ENCODE measurements around the gene PTGER3. TPM values are rescaled to one million over a fixed set of nuclear protein-coding genes. Genes with fewer than 3 reads are reported as not detected.
A peak's percentile ranks its signal among the peaks of the same experiment; 100 is the strongest.

Gene PTGER3
- total RNA-seq = not detected

DNA sequence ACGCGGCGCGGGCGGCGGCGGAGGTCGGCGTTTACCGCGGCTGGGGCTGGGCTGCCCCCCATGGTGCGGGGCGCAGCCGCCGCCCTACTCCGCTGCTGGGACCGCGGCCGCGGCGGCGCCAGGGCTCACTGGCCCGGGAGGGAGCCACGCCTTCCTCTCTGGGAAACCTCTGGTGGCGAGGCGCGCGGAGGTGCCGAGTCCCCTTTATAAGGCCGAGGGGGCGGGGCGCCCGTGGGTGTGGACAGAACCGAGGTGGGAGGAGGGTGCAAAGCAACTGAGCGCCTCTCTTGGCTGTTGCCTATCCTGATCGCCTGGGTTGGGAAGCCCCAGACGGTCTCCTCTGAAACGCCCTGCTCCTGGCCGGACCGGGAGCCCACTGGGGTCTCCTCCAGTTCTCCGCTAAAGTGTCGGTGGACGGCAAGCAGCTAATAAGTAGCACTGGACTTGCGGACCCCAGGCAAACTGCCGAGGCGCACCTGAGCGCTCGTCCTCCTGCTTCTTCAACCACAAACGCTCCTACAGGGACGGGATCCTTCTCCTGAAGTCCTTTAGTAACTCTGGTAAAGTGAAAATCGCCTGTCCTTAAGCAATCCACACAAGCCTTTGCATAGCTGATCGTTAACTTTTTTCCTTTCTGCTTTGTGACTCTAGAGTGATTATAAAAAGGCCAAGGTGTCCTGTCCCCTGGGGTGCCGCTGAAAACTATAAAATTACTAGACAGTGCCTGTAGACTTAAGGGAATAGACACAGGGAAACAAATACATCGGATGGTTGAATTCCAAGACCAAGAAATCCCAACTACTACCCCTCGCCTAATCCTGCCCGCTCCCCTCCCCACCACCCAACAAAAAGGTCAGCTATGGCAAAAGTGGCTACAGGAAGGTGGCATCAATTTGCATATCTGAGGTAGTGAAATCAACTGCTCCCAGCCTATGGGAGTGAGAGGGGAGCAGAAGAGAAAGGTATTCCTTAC is at the start of gene PTGER3:
Gene PTGER3 (minus strand): TSS at position 182 of the 973 bp plus-strand sequence. CDS start 239 bp downstream, outside the sequence.
- Mint-ChIP-seq H3K27me3 (peaks cover 50% of the 10 kb centered on the region), H3K9me3 (no peaks in the 10 kb centered on the region), H3K4me3 (peak within 1 kb of the TSS; percentile 66), H3K27ac (no peak within 1 kb of the TSS), H3K4me1 (peaks cover 16% of the 10 kb centered on the region), H3K36me3 (no peaks in the 10 kb centered on the region)
- DNase-seq = peak; percentile 54

DNA sequence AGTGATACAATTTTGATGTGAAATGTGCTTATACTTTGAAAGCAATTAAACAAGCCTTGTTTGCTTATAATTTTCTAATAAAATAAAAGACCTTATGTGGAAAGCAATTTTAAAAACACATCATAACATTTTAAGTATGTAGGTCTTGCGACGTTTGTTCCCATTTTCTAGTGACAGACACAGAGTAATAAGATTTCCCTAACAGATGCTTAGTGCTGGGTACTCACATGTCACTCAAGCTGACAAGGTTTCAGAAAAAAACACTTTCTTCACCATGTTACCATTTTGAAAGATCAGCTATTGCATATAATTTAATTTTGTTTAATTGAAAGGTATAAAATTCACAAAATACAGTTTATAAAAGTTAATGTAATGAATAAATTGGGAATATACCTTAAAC is 47.3 kb upstream of the PTGER3 start:
- peaks cover 11% of the 10 kb centered on the region for H3K27me3 Mint-ChIP-seq
- H3K36me3 Mint-ChIP-seq = no peaks in the 10 kb centered on the region
- H3K4me3 Mint-ChIP-seq = no peak overlapping the region
- H3K27ac Mint-ChIP-seq = no peak overlapping the region
- no peaks in the 10 kb centered on the region for H3K9me3 Mint-ChIP-seq
- no peak for DNase-seq
- H3K4me1 Mint-ChIP-seq = no peaks in the 10 kb centered on the region

DNA sequence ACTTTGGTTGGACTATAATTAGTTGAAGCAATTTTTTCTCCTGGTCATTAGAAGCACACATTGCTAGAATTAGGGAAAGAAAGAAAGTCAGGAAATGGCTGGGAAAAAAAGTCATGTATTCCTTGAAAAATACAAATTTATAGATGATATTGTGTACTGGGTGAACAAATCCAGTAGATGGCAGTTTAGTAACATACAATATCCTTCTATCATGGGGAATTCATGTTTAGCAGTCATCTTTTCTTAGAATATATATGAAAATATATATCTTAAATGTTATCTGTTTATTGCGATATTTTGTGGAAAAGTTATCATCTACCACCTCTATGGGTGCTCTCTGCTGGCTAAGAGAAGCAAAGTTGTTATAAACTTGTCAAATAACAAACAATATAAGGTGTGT is 46.3 kb upstream of the PTGER3 start:
- Mint-ChIP-seq H3K27me3 (peaks cover 8% of the 10 kb centered on the region), H3K36me3 (no peaks in the 10 kb centered on the region), H3K27ac (no peak overlapping the region), H3K9me3 (no peaks in the 10 kb centered on the region), H3K4me3 (no peak overlapping the region), H3K4me1 (no peaks in the 10 kb centered on the region)
- DNase-seq = no peak

DNA sequence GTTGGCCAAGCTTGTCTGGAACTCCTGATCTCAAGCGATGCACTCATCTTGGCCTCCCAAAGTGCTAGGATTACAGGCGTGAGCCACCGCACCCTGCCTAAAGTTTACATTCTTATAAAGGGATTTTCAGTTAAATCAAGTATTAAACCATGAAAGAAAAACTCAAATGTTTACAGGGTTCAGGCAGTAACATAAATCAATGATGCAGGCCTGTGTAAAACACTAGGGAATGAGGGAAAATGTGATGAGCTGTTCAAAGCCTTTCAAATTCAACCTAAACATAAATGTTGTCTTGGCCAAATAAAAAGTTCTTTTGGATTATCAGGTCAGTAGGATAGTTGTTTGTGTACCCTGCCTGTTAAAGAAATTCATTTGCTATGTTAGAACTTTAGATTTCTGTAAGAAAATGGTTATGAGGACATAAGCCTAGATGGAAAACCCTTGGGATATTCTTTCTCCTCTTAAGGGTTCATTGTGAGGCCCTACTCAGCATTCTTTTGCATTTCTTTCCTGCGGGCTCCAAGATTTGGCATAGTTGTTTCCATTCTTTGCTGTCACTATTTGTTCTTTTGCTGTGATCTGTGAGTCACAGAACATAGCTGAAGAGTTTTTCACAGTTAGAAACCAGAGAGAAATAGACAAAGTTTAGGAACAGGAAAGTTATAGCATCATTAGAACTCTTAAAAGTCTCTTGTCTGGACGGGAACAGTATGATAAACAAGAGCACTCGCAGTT is 42.1 kb upstream of the PTGER3 start:
- no peaks in the 10 kb centered on the region for H3K4me1 Mint-ChIP-seq
- no peaks in the 10 kb centered on the region for H3K36me3 Mint-ChIP-seq
- no peak overlapping the region for H3K27ac Mint-ChIP-seq
- DNase-seq = no peak
- H3K9me3 Mint-ChIP-seq = no peaks in the 10 kb centered on the region
- H3K27me3 Mint-ChIP-seq = peaks cover 15% of the 10 kb centered on the region
- no peak overlapping the region for H3K4me3 Mint-ChIP-seq

DNA sequence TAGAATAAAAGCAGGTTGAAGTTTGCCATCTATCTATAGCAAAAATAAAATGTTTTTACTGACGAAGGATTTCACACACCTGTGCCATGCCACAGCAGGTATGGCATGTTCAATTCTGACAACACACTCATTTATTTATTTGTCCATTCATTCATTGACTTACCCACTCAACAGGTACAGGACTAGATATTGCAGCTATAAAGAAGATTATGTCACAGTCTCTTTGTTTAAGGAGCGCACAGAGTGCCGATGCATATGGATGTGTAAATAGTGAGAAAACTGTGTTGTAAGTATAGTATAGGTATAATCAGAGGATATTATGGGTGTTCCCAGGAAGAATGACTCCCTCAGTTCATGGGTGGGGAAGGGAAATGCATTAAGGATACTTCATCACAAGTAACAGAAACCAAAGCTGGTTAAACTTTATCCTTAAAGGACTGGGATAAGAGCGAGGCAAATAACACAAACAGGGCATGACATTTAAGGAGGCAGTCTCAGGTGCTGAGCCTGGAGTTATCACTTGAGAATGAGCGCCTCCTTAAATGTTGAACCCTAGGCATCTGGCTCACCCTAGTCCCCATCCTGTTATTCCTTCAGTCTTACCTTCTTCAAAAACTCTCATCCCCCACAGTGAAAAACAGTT is 41.1 kb upstream of the PTGER3 start:
- DNase-seq = no peak
- Mint-ChIP-seq H3K27ac (no peak overlapping the region), H3K27me3 (peaks cover 15% of the 10 kb centered on the region), H3K9me3 (no peaks in the 10 kb centered on the region), H3K4me1 (no peaks in the 10 kb centered on the region), H3K36me3 (no peaks in the 10 kb centered on the region), H3K4me3 (no peak overlapping the region)

DNA sequence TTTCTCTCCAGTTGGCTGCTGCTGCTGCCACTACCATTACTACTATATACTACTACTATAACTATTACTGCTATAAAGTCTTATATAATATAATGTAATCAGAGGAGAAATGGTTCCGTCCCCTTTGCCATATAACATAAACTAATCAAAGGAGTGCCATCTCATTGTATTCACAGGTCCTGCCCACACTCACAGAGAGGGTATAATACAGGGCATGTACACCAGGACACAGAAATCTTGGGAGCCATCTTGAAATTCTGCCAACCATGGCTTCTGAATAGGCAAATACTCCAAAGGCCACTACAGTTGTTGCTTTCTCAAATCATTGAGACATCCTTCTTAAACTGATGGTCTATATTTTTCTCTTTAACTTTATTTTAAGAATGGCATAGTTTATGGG is 40.1 kb upstream of the PTGER3 start:
- H3K9me3 Mint-ChIP-seq = no peaks in the 10 kb centered on the region
- no peak overlapping the region for H3K4me3 Mint-ChIP-seq
- no peaks in the 10 kb centered on the region for H3K36me3 Mint-ChIP-seq
- no peaks in the 10 kb centered on the region for H3K4me1 Mint-ChIP-seq
- no peak for DNase-seq
- H3K27me3 Mint-ChIP-seq = peaks cover 25% of the 10 kb centered on the region
- no peak overlapping the region for H3K27ac Mint-ChIP-seq

DNA sequence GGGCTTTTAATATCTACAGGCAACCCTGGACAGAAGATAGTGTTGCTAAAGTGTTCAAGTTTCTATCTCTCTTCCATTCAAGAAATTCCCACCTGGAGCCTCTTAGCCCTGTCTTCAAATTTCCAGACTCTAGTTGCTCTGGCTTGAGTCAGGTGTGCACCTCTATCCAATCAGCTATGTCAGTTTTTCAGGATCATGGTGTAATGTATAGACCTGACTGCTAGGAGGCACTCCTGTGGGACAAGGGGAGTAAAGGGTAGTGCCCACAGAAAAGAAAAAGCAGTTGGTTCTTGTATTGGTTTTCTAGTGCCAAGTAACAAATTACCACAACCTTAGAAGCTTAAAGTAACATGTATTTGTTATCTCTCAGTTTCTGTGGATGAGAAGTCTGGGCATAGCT is 39.4 kb upstream of the PTGER3 start:
- no peak overlapping the region for H3K27ac Mint-ChIP-seq
- no peak for DNase-seq
- no peaks in the 10 kb centered on the region for H3K4me1 Mint-ChIP-seq
- peaks cover 25% of the 10 kb centered on the region for H3K27me3 Mint-ChIP-seq
- no peak overlapping the region for H3K4me3 Mint-ChIP-seq
- no peaks in the 10 kb centered on the region for H3K36me3 Mint-ChIP-seq
- H3K9me3 Mint-ChIP-seq = no peaks in the 10 kb centered on the region

DNA sequence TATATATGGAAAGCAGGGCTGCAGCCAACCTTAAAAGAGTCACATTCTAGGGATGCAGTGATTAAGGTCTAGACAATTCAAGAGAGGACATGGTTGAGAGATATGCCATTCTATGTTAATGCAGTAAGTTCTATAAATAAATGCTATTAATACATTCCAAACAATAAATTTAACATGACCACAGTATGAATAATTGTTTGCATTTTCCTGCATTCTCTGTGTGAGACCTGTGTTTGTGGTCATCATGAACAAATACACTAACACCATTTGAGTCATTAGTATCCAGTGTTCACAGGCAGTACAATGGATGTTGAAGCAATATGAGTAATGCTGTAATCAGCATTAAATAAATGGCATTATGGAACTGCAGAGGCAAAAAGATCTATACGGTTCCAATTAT is 38.7 kb upstream of the PTGER3 start:
- H3K9me3 Mint-ChIP-seq = no peaks in the 10 kb centered on the region
- no peak overlapping the region for H3K4me3 Mint-ChIP-seq
- peaks cover 6% of the 10 kb centered on the region for H3K4me1 Mint-ChIP-seq
- no peak overlapping the region for H3K27ac Mint-ChIP-seq
- H3K27me3 Mint-ChIP-seq = peaks cover 25% of the 10 kb centered on the region
- no peaks in the 10 kb centered on the region for H3K36me3 Mint-ChIP-seq
- DNase-seq = no peak

DNA sequence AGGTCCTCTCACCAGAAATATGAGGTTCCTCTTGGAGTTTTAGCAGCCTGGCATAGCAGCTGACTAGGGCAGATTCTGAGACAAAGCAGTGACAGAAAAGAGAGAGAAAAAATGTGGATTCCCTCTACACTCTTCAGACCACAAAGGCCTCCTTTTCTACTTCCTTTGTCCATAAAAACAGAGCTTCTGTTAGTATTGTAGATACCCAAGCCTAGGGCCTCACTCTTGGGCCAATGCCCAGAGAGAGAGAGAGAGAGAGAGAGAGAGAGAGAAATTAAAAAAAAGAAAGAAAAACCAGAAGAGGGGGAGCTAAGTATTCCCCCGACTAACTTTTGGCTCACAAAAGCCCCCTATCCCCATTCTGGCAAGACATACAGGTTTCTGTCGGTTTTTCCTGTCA is 35.7 kb upstream of the PTGER3 start:
- Mint-ChIP-seq H3K27ac (no peak overlapping the region), H3K9me3 (no peaks in the 10 kb centered on the region), H3K4me1 (peaks cover 14% of the 10 kb centered on the region), H3K36me3 (peaks cover 9% of the 10 kb centered on the region), H3K4me3 (no peak overlapping the region), H3K27me3 (peaks cover 17% of the 10 kb centered on the region)
- no peak for DNase-seq

DNA sequence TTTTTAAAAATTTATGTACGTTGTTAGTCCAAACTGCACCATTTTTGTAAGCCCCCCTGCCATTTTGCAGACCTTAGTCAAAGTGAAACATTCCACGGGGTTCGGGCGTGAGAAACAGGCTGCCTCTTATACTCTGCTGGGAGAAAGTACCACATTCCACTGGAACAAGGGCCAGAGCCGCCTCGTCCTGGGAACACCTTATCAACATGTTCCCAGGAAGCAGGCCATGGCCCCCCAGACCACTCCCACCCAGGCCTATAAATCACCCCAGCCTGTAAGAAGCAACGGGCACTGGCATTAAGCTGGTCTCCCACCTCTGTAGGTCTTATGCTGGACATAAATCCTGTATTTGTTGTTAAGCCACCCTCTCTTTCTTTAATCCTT is 34.1 kb upstream of the PTGER3 start:
- H3K27ac Mint-ChIP-seq = peak overlapping the region; percentile 77
- peaks cover 17% of the 10 kb centered on the region for H3K27me3 Mint-ChIP-seq
- peaks cover 12% of the 10 kb centered on the region for H3K36me3 Mint-ChIP-seq
- DNase-seq = peak; percentile 1
- peak overlapping the region; percentile 86 for H3K4me3 Mint-ChIP-seq
- no peaks in the 10 kb centered on the region for H3K9me3 Mint-ChIP-seq
- peaks cover 21% of the 10 kb centered on the region for H3K4me1 Mint-ChIP-seq

DNA sequence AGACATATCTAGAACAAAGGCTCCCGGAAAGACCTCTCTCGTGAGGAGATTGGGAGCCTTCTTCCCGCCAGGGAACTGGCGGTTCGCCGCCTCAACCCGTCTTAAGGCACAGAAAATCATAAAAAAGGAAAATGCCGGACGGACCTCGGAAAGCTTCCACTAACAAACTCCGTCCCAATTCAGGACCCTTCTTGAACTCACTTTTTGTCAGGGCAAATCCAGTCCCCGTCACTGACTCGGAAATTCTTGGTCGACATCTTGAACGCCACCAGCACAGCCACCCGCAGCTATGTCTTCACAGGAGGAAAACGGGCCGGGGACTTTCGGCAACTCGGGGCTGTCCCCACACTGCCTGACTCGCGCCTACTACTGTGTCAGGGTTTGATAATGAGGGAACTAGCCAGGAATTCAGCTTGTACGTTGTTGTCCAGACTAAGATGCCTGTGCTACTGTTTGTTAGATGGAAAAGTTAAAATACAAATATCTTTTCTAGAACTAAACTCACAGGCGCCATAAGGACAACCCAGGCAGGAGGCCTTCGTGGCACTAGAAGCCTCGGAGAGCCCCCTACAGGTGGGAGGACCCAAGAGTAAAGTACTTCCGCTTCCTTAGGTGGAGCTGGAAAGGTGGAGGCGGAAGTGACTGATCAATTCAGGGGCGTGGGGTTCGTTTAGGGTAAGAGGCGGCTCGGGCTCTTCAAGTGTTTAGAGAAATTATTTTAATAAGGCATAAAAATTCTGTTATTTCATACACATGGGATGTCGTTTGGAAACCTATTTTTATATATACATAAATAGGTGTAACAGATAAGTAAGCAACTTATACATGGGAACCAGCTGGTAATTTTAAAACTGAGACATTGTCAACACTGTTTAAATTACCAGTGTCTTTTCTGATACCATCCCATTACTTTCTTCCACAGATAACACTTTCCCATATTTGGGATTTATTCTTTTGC is 33.4 kb upstream of the PTGER3 start, which contains the start of gene ZRANB2:
Gene ZRANB2 (minus strand): TSS at position 297 of the 958 bp plus-strand sequence. CDS start 40 bp downstream, at position 257.
- Mint-ChIP-seq H3K4me3 (peak within 1 kb of the TSS; percentile 86), H3K9me3 (no peaks in the 10 kb centered on the region), H3K4me1 (peaks cover 21% of the 10 kb centered on the region), H3K27me3 (peaks cover 16% of the 10 kb centered on the region), H3K27ac (peak within 1 kb of the TSS; percentile 99), H3K36me3 (peaks cover 12% of the 10 kb centered on the region)
- peak; percentile 84 for DNase-seq

DNA sequence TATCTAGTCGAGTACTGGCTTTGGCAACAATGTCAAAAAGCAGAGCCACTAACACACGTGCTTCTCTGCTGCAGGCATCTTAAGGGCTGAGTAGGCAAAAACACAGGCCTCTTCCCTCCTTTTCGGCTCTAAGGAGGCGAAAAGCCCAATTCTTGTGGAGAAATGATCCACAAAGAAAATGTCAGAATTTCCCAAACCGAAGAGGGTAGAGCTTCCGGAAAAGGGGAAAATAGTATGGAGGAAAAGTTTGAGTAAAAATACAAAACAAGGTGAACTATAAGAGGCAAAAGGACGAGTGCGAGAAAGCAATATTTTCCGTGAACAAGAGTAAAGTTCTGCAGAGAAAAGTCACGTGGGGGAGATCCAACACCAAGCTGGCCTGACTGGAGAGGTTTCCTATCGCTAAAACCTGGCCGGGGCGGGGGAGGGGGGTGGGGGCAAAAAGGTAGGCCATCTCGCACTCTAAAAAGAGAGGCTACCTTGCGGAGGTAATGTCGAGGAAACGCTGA is 32.7 kb upstream of the PTGER3 start:
- DNase-seq = no peak
- Mint-ChIP-seq H3K4me3 (peak overlapping the region; percentile 86), H3K36me3 (peaks cover 18% of the 10 kb centered on the region), H3K27me3 (peaks cover 13% of the 10 kb centered on the region), H3K27ac (peak overlapping the region; percentile 99), H3K9me3 (no peaks in the 10 kb centered on the region), H3K4me1 (peaks cover 27% of the 10 kb centered on the region)

DNA sequence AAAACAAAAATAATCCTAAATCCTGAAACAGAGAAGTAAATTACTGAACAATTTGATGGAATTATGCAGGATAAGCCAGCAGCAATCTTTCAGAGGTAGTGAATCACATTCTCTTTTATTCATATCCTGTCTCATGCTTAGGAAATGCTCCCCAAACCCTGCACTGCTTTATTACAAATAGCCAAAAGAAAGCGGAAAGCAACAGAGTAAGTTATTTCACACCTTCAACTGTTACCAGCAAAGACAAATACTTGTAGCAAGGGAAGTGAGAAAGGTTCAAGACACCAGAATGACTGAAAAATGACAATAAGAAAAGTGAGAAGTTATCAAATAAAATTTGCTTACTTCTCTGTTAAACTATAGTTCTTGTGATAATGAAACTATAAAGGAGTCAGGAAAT is 27.1 kb upstream of the PTGER3 start:
- Mint-ChIP-seq H3K4me1 (peaks cover 34% of the 10 kb centered on the region), H3K27me3 (no peaks in the 10 kb centered on the region), H3K27ac (peak overlapping the region; percentile 2), H3K9me3 (no peaks in the 10 kb centered on the region), H3K4me3 (no peak overlapping the region), H3K36me3 (peaks cover 41% of the 10 kb centered on the region)
- no peak for DNase-seq

DNA sequence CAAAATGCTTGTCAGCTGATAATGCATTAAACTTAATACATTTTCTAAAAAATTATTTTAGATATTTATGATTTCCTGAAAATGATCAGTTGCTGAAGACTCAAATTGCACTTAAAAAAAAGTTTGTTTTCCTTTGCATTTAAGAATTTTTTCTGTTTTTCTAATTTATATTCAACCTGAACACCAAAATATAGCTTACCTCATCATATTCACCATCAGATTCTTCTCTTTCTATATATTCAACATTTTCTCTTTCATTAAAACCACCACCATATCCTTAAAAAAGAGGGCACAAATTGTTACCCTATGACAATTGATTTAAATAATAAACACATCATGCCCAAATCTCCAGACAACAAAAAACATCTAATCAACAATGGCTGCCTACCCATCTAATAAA is 24.7 kb upstream of the PTGER3 start:
- Mint-ChIP-seq H3K4me3 (no peak overlapping the region), H3K9me3 (no peaks in the 10 kb centered on the region), H3K4me1 (peaks cover 24% of the 10 kb centered on the region), H3K27ac (no peak overlapping the region), H3K27me3 (no peaks in the 10 kb centered on the region), H3K36me3 (peaks cover 35% of the 10 kb centered on the region)
- no peak for DNase-seq

Measured in activated naive CD8-positive, alpha-beta T cell treated with anti-CD3 and anti-CD28 coated beads for 36 hours (primary cell).